H7 (cell line): ENCODE results near the gene CTBP1. TPM values are rescaled to one million over a fixed set of nuclear protein-coding genes. Genes with fewer than 3 reads are reported as not detected.
A peak's percentile ranks its signal among the peaks of the same experiment; 100 is the strongest.

ENCODE experiments used
- DNase-seq: peaks from one replicate; pipeline ENCODE4 v3.0.0; 2012
- H3K27me3 ChIP-seq: 2 replicates; pipeline ENCODE4 v1.6.0; 2011; ENCODE audit warnings: mild to moderate bottlenecking, low read length; ENCODE audit not compliant: control insufficient read depth, insufficient read depth
- H3K36me3 ChIP-seq: replicated peaks from 2 replicates; pipeline ENCODE4 v1.5.1; 2011; ENCODE audit warnings: low read length; ENCODE audit not compliant: control insufficient read depth, insufficient read depth
- H3K4me3 ChIP-seq: 2 replicates; pipeline ENCODE4 v1.5.1; 2011; ENCODE audit warnings: low read depth, mild to moderate bottlenecking, control low read depth, low read length, moderate library complexity; ENCODE audit not compliant: insufficient read depth
- total RNA-seq: library from RNA; depleted of rRNA; stranded (reverse); fragments of >200 nt; shearing (Covaris generic); gene quantifications from 2 replicates; pipeline ENCODE4 v1.2.3, GENCODE V29; 2014

Gene CTBP1
- total RNA-seq, 1 experiment from 2014 or later, result 360 TPM

DNA sequence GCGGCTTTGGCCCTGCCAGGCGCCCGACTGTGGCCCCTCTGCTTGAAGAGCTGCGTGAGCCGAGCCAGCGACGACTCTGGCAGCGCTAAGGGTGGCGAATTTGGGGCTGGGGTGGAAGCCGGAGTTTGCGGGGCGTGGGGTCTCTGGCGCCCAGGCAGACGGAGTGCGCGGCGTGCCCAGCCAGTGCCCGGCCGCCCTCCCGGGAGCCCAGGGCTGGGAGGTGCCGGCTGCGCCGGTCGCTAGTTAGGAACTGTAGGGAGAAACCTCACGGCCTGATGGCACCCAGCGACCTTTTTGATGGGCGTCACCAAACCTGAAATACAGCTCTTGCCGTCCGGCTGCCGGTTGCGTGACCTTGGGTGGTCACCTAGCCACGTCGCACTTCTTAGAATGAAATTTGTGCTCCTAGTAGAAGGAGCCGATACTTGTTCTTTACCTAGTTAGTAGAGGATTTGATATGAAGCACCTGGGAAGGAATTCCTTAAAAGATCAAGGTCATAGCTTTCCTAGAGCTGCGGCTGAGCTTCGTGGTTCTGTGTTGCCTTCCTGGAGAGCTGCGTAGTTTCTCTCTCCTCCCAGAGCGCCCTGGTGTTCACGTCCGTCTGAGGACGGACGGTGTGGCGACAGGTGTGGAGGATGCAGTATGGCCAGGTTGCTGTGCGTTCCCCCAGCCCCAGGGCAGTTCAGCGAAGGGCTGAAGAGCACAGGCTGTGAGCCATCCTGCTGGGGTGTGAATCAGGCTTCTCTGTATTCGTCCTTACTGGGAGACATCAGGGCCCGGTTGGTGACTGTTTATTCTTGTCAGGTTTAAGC, 41.4 kb upstream of the CTBP1 start:
- DNase-seq, result peak; percentile 55
- no peaks in the 10 kb centered on the region; the same call in 1 of the 2 replicates for H3K36me3 ChIP-seq
- no peaks in the 10 kb centered on the region for H3K27me3 ChIP-seq
- peak overlapping the region; percentile 92 for H3K4me3 ChIP-seq

GRCh38 chr4:1289207-1290164, 40.6 kb upstream of the CTBP1 start, which contains the start of gene MAEA:
TSS of gene MAEA (plus strand) at chr4:1289891. CDS start at chr4:1289914, 23 bp downstream.
- Histone ChIP-seq H3K4me3 (peak within 1 kb of the TSS; percentile 92), H3K36me3 (no peaks in the 10 kb centered on the region; the same call in 1 of the 2 replicates), H3K27me3 (no peaks in the 10 kb centered on the region)
- DNase-seq, result peak; percentile 100

DNA sequence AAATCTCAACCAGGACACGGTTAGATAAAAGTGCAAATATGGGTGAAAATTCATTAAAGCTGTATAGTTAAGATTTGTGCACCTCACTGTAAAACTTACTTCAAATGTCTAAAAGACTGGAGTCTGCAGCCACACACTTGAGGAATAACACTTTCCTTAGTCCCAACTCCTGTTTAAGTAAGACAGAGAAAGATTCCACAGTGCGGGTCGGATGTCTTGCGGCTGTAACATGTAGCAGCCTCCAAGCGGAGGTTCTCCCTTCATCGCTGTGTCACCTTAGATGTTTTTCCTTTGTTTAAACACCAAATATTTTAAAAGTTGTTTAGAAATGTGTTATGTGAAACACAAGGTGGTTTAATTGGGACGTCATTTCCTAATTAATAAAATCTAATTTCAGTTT, 39.9 kb upstream of the CTBP1 start:
- Histone ChIP-seq H3K36me3 (no peaks in the 10 kb centered on the region), H3K4me3 (peak overlapping the region; percentile 92), H3K27me3 (no peaks in the 10 kb centered on the region)
- DNase-seq, result peak; percentile 50

- peak; percentile 62 for DNase-seq
Observed at GRCh38 chr4:1285790-1286553, 37.0 kb upstream of the CTBP1 start.

GRCh38 chr4:1285151-1285789, 36.3 kb upstream of the CTBP1 start:
- Histone ChIP-seq H3K27me3 (no peaks in the 10 kb centered on the region), H3K4me3 (no peak overlapping the region), H3K36me3 (no peaks in the 10 kb centered on the region)
- no peak for DNase-seq

More at GRCh38 chr4:1285790-1286553, 37.0 kb upstream of the CTBP1 start:
- no peaks in the 10 kb centered on the region for H3K36me3 ChIP-seq
- no peak overlapping the region for H3K4me3 ChIP-seq
- H3K27me3 ChIP-seq, result no peaks in the 10 kb centered on the region

DNA sequence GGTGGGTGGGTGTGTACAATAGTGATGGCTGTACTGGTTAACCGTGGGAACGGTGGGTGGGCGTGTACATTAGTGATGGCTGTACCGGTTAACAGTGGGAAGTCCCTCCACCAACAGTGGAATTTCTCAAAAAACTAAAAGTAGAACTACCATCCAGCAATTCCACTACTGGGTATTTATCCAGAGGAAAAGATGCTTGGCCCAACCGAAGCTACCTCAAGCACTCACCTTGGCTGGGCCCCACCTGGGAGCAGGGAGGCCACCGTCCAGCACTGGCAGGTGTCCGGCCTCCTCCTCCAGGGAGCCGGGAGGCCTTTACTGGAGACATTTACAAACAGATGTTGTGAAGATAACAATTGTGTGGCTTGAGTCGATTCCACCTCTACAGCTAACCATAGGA, 34.8 kb upstream of the CTBP1 start:
- H3K36me3 ChIP-seq, result no peaks in the 10 kb centered on the region
- H3K27me3 ChIP-seq, result no peaks in the 10 kb centered on the region
- DNase-seq, result no peak
- no peak overlapping the region for H3K4me3 ChIP-seq

- H3K27me3 ChIP-seq, result no peaks in the 10 kb centered on the region
- H3K36me3 ChIP-seq, result no peaks in the 10 kb centered on the region
- no peak overlapping the region for H3K4me3 ChIP-seq
- no peak for DNase-seq
Observed at GRCh38 chr4:1279253-1279652, 30.3 kb upstream of the CTBP1 start.

- Histone ChIP-seq H3K36me3 (no peaks in the 10 kb centered on the region), H3K27me3 (no peaks in the 10 kb centered on the region), H3K4me3 (no peak overlapping the region)
- DNase-seq, result no peak
Observed at GRCh38 chr4:1277667-1278665, 29.0 kb upstream of the CTBP1 start.

- Histone ChIP-seq H3K27me3 (no peaks in the 10 kb centered on the region), H3K4me3 (no peak overlapping the region), H3K36me3 (no peaks in the 10 kb centered on the region)
- no peak for DNase-seq
Observed at GRCh38 chr4:1276984-1277383, 28.1 kb upstream of the CTBP1 start.

DNA sequence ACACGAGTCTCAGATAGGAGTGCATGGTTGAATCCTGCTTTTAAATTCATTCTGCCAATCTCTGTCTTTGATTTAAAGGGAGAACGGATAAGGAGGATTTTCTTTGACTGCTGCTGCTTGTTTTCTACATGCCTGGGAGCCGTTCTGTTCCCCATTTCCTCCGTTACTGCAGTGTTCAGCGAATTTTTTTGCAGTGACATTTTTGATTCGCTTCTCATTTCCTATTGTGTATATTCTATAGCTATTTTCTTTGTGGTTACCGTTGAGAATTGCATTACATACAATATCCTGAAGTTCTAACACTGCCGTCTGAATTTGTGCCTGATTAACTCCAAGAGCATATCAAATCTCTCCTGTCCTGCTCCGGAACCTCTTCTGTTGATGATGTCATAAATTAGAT, 25.9 kb upstream of the CTBP1 start:
- Histone ChIP-seq H3K4me3 (no peak overlapping the region), H3K27me3 (no peaks in the 10 kb centered on the region), H3K36me3 (no peaks in the 10 kb centered on the region)
- no peak for DNase-seq

DNA sequence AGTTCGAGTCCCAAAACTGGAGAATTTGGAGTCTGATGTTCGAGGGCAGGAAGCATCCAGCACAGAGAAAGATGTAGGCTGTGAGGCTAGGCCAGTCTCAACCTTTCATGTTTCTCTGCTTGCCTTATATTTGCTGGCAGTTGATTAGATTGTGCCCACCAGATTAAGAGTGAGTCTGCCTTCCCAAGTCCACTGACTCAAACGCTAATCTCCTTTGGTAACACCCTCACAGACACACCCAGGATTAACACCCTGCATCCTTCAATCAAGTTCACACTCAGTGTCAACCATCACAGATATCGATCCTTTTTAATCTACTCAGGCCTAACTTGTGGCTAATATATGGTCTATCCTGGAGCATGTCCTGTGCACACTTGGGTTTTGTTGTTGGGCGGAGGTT, 22.8 kb upstream of the CTBP1 start:
- Histone ChIP-seq H3K36me3 (no peaks in the 10 kb centered on the region), H3K27me3 (no peaks in the 10 kb centered on the region), H3K4me3 (no peak overlapping the region)
- DNase-seq, result no peak

- no peak for DNase-seq
- H3K27me3 ChIP-seq, result no peaks in the 10 kb centered on the region
- no peaks in the 10 kb centered on the region for H3K36me3 ChIP-seq
Observed at GRCh38 chr4:1269209-1269608, 20.3 kb upstream of the CTBP1 start.

More at GRCh38 chr4:1269209-1269608, 20.3 kb upstream of the CTBP1 start:
- no peak overlapping the region for H3K4me3 ChIP-seq
